Sciatic nerve (tissue), 1 donor: ENCODE data around the gene C1orf74. TPM values are rescaled to one million over a fixed set of nuclear protein-coding genes. Genes with fewer than 3 reads are reported as not detected.

Source experiments
- total RNA-seq: library from RNA; stranded (reverse); fragmentation: NEBNext Ultra II Directional; extraction: Animal tissue kit (Norgen Biotek cat#: 25700); gene quantifications from one replicate; pipeline ENCODE4 v1.2.1, GENCODE V29; 2021
- donor health status: DM: no; HTN: no; CAD: no.

The C1orf74 gene
- total RNA-seq, 1 donor from 2014 or later: 1.5 TPM

Other genes with a start within 250 kb of the C1orf74 start
- gene CAMK1G, start 200.8 kb downstream of the C1orf74 start, total RNA-seq: 0.18 TPM
- gene LAMB3, start 132.1 kb downstream of the C1orf74 start, total RNA-seq: 2.8 TPM
- gene G0S2, start 109.1 kb downstream of the C1orf74 start, total RNA-seq: 93.0 TPM
- 6.0 TPM for gene HSD11B1, start 79.7 kb downstream of the C1orf74 start, total RNA-seq
- gene TRAF3IP3, start 28.5 kb downstream of the C1orf74 start, total RNA-seq: 8.3 TPM
- gene IRF6, start 21.6 kb upstream of the C1orf74 start, total RNA-seq: 1.8 TPM
- gene UTP25, start 43.4 kb upstream of the C1orf74 start, total RNA-seq: 7.7 TPM
- gene SYT14, start 153.7 kb upstream of the C1orf74 start, total RNA-seq: 3.8 TPM